Activated naive CD4-positive, alpha-beta T cell treated with anti-CD3 and anti-CD28 coated beads, Interleukin-2, amount 50 U/mL, for 16 hours (primary cell): ENCODE data around the gene ATF3.
"Not testable (repeated sequence)": the region's sequence is repeated elsewhere in the genome, so short reads cannot be mapped to it uniquely, and the experiment has no call there.

Experiments
- DNase-seq: peaks from one replicate; pipeline ENCODE4 v3.0.0-alpha.2; 2020

The ATF3 gene

DNA sequence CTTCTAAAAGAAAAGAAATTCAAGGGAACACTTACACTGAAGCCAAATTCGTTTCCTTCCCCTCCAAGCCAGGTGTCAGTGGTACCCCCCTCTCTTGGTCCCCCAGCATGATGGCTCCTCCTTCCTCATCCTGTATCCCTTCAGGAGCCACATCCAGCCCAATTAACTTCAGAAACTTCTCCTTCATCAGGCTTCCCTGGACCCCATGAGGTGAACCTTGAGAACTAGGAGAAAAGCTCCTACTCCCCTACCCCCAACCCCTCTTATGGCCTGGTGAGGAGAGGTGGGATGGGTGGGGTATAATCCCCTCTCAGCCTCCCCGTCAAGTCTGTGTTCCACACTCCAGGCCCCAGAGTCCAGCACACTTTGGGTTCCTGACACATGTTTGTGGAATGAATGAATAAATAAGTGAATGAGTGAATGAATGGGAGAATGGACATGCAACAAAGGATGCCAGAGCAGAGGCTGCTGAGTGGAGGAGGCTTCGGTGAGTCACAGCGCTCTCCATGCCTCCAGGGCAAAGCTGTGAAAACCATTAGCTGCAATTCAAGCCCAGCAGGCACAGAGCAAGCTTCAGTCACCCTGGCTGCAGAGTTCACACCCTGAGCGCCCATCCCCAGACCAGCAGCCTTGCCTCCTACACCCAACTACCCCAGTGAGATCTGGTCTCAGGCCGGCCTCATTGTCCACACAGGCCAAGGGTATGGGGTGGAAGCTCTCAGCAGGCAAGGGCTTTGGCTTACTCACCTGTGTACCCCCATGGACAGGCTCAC lies 47.3 kb downstream of the ATF3 start:
- no peak for DNase-seq

DNA sequence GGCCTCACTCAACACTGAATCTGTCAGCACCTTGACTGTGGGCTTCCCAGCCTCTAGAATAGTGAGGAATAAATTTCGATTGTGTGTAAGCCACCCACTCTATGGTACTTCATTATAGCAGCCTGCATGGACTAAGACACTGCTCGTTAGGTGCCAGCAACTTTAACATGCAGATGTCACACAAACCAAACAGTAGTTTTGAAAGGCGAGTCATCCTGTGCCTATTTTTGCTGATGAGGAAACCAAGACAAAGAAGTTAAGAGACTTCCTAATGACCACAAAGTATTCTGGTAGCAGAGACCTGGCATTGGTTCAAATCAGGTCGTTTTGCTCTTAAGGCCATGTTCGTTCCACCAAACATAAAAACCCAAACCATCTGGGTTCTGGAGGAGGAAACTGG lies 48.2 kb downstream of the ATF3 start:
- no peak for DNase-seq

DNA sequence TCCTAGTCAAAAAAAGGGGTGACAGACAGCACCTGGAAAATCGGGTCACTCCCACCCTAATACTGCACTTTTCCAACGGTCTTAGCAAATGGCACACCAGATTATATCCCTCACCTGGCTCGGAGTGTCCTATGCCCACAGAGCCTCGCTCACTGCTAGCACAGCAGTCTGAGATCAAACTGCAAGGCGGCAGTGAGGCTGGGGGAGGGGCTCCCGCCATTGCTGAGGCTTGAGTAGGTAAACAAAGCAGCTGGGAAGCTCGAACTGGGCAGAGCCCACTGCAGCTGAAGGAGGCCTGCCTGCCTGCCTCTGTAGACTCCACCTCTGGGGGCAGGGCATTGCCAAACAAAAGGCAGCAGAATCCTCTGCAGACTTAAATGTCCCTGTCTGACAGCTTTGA lies 49.7 kb downstream of the ATF3 start:
- DNase-seq: not testable (repeated sequence)

DNA sequence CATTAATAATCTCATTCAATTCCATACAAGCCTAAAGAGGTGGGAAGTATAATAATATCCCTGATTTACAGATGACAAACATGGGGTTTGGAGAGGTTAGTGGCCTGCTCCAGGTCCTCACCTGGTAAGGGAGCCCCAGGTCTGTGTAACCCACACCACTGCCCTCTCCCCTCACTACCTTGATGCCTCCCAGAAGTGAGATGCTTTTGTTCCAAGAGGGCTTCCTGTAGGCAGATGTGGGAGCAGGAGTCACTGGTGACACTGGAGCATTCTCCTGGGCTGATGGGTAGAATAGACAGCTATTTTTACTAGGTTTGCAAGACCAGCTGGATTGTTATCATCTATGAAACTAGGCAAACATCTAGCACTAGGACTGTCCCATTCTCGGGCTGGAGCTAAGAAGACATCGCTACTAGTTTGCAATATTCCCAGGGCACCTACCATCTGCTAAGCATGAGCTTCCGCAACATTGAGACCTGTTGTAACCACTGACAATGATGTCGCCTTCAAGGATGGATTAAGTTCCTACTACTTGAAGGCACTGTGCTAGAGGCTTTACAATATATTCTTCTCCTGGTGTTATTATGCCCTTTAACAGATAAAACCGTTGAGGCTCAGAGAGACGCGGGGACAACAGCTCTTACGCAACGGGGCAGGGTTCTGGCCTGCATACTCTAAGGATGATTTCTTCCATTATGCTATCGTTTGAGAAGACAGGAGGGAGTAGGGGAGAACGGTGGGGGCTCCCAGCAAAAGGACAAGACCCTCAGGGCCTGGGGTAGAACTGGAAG lies 56.0 kb downstream of the ATF3 start:
- no peak for DNase-seq

DNA sequence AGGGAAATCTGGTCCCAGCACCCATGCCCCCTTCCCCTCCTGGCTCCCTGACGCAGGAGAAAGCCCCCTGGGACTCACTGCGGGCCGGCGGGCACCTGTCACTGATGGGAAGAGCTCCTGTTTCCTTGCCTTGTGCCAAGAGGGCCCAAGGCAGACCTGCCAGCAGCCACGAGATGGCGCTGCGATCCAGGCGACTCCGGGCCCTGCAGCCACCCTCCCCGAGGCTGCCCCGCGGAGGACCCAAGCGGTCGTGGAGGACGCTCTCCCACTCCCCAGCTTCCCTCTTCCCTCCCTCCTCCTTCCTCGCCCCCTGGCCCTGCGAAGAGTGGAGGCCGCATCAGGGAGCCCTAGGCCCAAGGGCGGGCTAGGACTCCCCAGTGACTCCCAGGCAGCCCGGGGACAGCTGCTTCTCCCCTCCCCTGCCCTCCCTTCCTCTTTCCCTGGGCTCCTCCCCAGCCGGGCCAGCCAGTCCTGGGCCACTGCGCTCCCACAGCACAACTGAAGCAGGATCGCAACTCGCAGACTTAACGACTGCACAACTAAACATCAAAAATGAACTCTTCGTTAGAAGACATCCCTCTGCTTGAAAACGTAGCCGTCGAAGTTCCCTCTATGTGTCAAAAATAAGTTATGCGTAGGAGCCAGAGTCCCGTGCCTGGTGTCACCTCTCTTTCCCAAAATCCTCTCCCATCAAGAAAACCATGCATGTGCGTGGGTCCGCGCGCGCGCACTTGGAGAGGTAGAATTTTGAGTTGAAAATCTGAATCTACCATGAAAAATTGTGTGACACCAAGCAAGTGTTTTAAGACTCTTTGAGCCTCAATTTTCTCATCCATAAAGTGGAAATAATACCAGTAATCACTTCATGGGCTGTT lies 56.9 kb downstream of the ATF3 start:
- DNase-seq: peak; percentile 85

DNA sequence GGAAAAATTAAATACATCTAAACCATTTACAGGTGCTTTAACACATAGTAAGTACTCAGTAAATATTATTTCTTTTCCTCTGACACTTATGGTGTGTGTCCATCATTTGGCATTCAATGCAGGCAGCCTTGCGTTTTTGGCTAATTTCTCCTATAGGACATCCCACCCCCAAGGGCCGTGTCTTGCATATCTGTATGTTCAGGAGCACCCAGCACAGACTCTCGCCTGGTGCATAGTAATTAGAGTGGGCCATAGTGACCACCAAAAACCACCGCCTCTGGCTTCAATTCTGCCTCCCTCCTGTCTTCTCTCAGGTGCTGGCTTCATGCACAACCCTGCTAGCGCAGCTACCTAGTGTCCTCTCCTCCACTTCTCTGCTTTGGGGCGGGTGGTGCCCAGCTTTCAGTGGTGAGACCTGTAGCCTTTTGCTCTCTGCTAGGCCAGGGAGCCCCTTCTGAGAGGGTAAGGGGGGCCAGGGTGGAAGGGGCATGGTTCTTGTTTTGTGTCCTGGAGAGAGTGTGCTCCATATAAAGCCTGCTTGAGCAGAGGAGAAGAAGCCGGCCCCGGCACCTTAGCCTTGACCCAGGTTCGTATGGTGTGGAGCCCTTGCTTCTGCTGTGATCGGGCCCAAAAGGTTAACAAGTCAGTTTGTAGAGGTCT lies 57.7 kb downstream of the ATF3 start:
- DNase-seq: no peak

DNA sequence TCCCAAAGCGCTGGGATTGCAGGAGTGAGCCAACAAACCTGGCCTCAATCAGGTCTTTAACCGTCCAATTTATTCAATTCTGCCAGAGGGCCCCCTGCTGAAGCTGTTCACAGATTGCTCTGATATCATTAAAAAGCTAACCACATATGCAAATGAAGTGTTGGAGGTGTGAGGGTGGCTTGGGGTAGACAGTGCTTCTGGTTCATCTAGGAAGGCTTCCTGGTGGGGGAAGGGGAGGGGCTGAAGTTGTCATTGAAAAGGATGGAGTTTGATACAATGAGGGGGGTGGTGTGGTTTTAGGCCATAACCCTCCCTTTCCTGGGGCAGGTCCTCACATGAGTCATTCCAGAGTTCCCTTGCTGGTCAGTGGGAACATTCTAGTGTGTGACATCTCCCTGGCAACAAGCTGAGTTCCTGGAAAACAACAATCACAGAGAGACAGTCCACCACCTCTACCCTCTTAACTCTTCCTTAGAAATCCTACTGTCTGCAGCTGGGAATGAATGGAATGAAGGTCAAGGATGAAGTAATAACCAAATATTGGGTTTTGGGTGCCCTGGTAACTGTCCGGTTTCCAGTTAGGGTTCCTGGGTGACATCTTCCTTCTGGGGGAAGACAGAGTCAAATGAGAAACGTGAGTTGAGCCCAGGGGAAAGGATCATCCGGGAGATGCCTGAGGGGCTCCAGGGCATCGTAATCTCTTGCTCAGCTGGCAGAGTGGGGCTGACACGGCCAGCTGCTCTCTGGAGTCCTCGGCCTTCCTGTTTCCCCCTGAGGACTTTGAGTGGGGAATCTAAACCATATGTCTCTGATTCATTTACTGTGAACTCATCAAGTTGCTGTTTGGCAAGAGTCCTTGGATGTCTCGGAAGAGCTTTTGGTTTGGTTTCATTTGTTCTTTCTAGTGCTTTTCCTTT lies 58.9 kb downstream of the ATF3 start:
- DNase-seq: no peak

DNA sequence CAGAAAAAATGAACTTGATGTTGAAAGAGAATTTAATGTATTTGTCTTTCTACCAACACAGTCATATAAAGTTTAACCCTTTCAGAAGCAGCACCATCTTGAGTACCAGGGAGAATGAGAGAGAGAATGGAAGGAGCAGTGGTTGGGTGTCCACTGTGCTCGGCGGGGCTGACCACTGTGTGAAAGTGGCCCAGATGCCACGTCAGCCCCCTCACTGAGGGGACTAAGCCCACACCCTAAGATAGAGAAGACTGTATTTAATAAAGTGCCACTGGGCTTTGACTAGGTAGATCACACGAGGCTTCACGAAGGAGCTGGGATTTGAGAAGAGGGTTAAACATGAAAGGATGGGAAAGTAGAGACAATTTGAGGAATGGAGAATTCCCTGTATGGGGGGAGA lies 59.9 kb downstream of the ATF3 start:
- DNase-seq: no peak

DNA sequence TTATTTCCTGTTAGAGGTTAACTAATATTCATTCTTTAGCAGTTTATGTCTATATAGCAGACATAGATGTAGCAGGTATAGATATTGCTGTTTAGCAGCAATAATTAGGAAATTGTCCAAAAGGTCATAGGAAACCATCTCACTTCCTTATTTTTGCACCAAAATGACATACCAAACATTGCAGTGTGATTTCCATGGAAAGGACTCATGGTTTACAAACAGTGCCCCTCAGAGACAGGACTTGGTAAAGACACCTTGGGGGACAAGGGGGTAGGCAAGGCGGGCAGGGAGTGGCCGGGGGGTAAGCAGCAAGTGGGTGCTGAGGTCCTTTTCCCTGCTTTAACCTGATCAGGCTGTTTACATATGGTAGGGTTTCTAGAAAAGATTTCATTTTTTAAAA lies 60.5 kb downstream of the ATF3 start:
- no peak for DNase-seq

DNA sequence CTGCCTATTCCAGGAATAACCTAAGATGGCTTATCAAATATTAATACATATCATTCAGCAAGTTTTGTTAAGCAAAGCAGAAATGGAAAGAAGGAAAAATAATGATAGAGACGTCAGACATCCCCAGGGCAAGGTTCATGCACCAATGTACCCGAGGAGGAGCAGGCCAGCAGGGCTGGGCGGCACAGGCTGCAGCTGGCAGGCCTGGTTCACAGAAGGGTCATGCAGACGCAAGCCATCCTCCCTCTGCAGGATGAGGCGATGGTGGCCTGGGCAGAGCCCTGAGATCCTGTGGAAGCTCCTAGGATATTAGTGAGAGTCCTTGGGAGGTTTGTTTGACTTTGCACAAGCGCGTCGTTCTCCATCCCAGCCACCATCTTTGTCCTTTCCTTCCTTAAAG lies 61.0 kb downstream of the ATF3 start:
- DNase-seq: no peak

DNA sequence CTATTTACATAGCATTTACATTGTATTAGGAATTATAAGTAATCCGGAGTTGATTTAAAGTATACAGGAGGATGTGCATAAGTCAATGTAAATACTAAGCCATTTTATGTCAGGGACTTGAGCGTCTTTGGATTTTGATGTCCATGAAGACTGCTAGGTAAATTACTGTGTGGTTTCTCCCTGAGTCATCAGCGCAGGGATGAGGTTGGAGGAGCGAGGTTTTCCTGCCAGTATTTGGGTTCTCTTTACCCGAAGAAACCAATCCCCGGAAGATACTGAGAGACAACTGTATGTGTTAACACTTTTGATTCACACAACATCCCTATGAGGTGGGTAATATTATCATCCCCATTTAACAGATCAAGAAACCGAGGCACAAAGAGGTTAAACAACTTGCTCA lies 61.7 kb downstream of the ATF3 start:
- no peak for DNase-seq
